SK-N-SH treated with all-trans-retinoic acid at 6 μM for 48 hours (cell line): ENCODE measurements around the gene EML1.

Experiments
- ATAC-seq: fragments of 200-7000 bp; cut with Tn5 transposase; 3 replicates; pipeline ENCODE4 v1.9.1; 2020; ENCODE audit warnings: mild to moderate bottlenecking, moderate library complexity
- ARNTL ChIP-seq: fragments of 450-650 bp; formaldehyde crosslinking; IDR thresholded peaks from 2 replicates; pipeline ENCODE4 v1.5.0; 2020; ENCODE audit warnings: low read depth, mild to moderate bottlenecking, moderate library complexity, borderline replicate concordance
- CREB5 ChIP-seq: fragments of 250-450 bp; sonication (Bioruptor Pico); IDR thresholded peaks from 2 replicates; pipeline ENCODE4 v1.5.1; 2020; ENCODE audit warnings: low read depth, mild to moderate bottlenecking, moderate library complexity
- CSRNP3 ChIP-seq: fragments of 250-450 bp; sonication (Bioruptor Pico); IDR thresholded peaks from 2 replicates; pipeline ENCODE4 v1.5.1; 2021; ENCODE audit warnings: mild to moderate bottlenecking, moderate library complexity
- ESRRG ChIP-seq: fragments of 250-450 bp; sonication (Bioruptor Pico); IDR thresholded peaks from 2 replicates; pipeline ENCODE4 v1.6.1; 2021; ENCODE audit warnings: mild to moderate bottlenecking
- GLIS3 ChIP-seq: fragments of 250-450 bp; sonication (Bioruptor Pico); IDR thresholded peaks from 2 replicates; pipeline ENCODE4 v1.5.0; 2020; ENCODE audit warnings: mild to moderate bottlenecking, moderate library complexity
- ISL1 ChIP-seq: fragments of 250-450 bp; sonication (Bioruptor Pico); IDR thresholded peaks from 2 replicates; pipeline ENCODE4 v2.1.2; 2022; ENCODE audit warnings: mild to moderate bottlenecking, moderate library complexity
- OSR1 ChIP-seq: fragments of 250-450 bp; sonication (Bioruptor Pico); IDR thresholded peaks from 2 replicates; pipeline ENCODE4 v1.8.0; 2022; ENCODE audit warnings: moderate library complexity, mild to moderate bottlenecking, inconsistent platforms
- PATZ1 ChIP-seq: fragments of 250-450 bp; sonication (Bioruptor Pico); IDR thresholded peaks from 2 replicates; pipeline ENCODE4 v1.8.0; 2020; ENCODE audit warnings: mild to moderate bottlenecking, moderate library complexity, borderline replicate concordance
- PPARA ChIP-seq: fragments of 250-450 bp; sonication (Bioruptor Pico); IDR thresholded peaks from 2 replicates; pipeline ENCODE4 v1.5.0; 2020; ENCODE audit warnings: mild to moderate bottlenecking, borderline replicate concordance
- RARB ChIP-seq: fragments of 250-450 bp; sonication (Bioruptor Pico); IDR thresholded peaks from 2 replicates; pipeline ENCODE4 v1.8.0; 2021; ENCODE audit warnings: mild to moderate bottlenecking, moderate library complexity
- SNAI2 ChIP-seq: fragments of 250-450 bp; sonication (Bioruptor Pico); IDR thresholded peaks from 2 replicates; pipeline ENCODE4 v1.5.0; 2020; ENCODE audit warnings: mild to moderate bottlenecking, moderate library complexity
- TCF4 ChIP-seq: fragments of 250-450 bp; sonication (Bioruptor Pico); IDR thresholded peaks from 2 replicates; pipeline ENCODE4 v1.8.0; 2021; ENCODE audit warnings: mild to moderate bottlenecking, moderate library complexity, borderline replicate concordance
- TOX ChIP-seq: fragments of 250-450 bp; sonication (Bioruptor Pico); IDR thresholded peaks from 2 replicates; pipeline ENCODE4 v1.8.0; 2021; ENCODE audit warnings: mild to moderate bottlenecking, moderate library complexity, borderline replicate concordance
- TSHZ2 ChIP-seq: fragments of 250-450 bp; sonication (Bioruptor Pico); IDR thresholded peaks from 2 replicates; pipeline ENCODE4 v1.5.0; 2020; ENCODE audit warnings: mild to moderate bottlenecking, moderate library complexity
- ZC3H10 ChIP-seq: fragments of 250-450 bp; sonication (Bioruptor Pico); IDR thresholded peaks from 2 replicates; pipeline ENCODE4 v1.5.1; 2021; ENCODE audit warnings: mild to moderate bottlenecking, moderate library complexity
- ZFP3 ChIP-seq: fragments of 250-450 bp; sonication (Bioruptor Pico); IDR thresholded peaks from 2 replicates; pipeline ENCODE4 v1.5.0; 2020; ENCODE audit warnings: mild to moderate bottlenecking, moderate library complexity
- ZFP30 ChIP-seq: fragments of 450-650 bp; formaldehyde crosslinking; IDR thresholded peaks from 2 replicates; pipeline ENCODE4 v1.5.0; 2022; ENCODE audit warnings: mild to moderate bottlenecking, moderate library complexity
- ZNF70 ChIP-seq: fragments of 450-650 bp; formaldehyde crosslinking; IDR thresholded peaks from 2 replicates; pipeline ENCODE4 v1.5.0; 2020; ENCODE audit warnings: mild to moderate bottlenecking, moderate library complexity
- ZNF8 ChIP-seq: fragments of 450-650 bp; formaldehyde crosslinking; IDR thresholded peaks from 2 replicates; pipeline ENCODE4 v1.5.0; 2020; ENCODE audit warnings: mild to moderate bottlenecking, moderate library complexity

EML1 gene

GRCh38 chr14:99775351-99775750 lies 17.9 kb upstream of the EML1 start:
- TF ChIP-seq PPARA (CRISPR knock-in tag) (no peak), OSR1 (CRISPR knock-in tag) (no peak), TSHZ2 (CRISPR knock-in tag) (no peak), ESRRG (no peak), CSRNP3 (no peak), TOX (CRISPR knock-in tag) (no peak), ZNF8 (CRISPR knock-in tag) (no peak), SNAI2 (CRISPR knock-in tag) (no peak), ZFP30 (CRISPR knock-in tag) (no peak), PATZ1 (CRISPR knock-in tag) (no peak), ISL1 (CRISPR knock-in tag) (no peak), ZC3H10 (CRISPR knock-in tag) (no peak), TCF4 (CRISPR knock-in tag) (no peak), ARNTL (CRISPR knock-in tag) (no peak), ZNF70 (CRISPR knock-in tag) (no peak), RARB (CRISPR knock-in tag) (no peak), CREB5 (no peak)
- TF ChIP-seq, all 23 proteins: peak for 0
- ATAC-seq = peak; percentile 37; the same call in 1 of the 3 replicates

GRCh38 chr14:99777951-99778350 lies 15.3 kb upstream of the EML1 start:
- TF ChIP-seq TCF4 (CRISPR knock-in tag) (no peak), ZNF70 (CRISPR knock-in tag) (no peak), TOX (CRISPR knock-in tag) (no peak), ZFP30 (CRISPR knock-in tag) (no peak), ARNTL (CRISPR knock-in tag) (no peak), RARB (CRISPR knock-in tag) (no peak), PATZ1 (CRISPR knock-in tag) (no peak), GLIS3 (CRISPR knock-in tag) (no peak)
- no peak for ATAC-seq

GRCh38 chr14:99779751-99780150 lies 13.5 kb upstream of the EML1 start:
- TF ChIP-seq CREB5 (no peak), TOX (CRISPR knock-in tag) (no peak), PATZ1 (CRISPR knock-in tag) (no peak), TCF4 (CRISPR knock-in tag) (no peak), OSR1 (CRISPR knock-in tag) (no peak), ZFP3 (CRISPR knock-in tag) (no peak), ESRRG (no peak), GLIS3 (CRISPR knock-in tag) (no peak), ZNF8 (CRISPR knock-in tag) (no peak), SNAI2 (CRISPR knock-in tag) (no peak)
- no peak for ATAC-seq
